HepG2 (cell line): Measurements from ENCODE around the gene ADAM15. TPM values are rescaled to one million over a fixed set of nuclear protein-coding genes. Genes with fewer than 3 reads are reported as not detected.

Experiments used
- ATRX ChIP-seq: sonication (generic); formaldehyde crosslinking; IDR thresholded peaks from 2 replicates; pipeline ENCODE4 v1.4.0; 2020; ENCODE audit warnings: missing genetic modification reagents, borderline replicate concordance
- BCL3 ChIP-seq: sonication (generic); formaldehyde crosslinking; IDR thresholded peaks from 2 replicates; pipeline ENCODE4 v1.5.1; 2020; ENCODE audit warnings: mild to moderate bottlenecking, missing genetic modification reagents, moderate library complexity
- HMGXB3 ChIP-seq: sonication (generic); formaldehyde crosslinking; IDR thresholded peaks from 2 replicates; pipeline ENCODE4 v1.4.0; 2020; ENCODE audit warnings: missing genetic modification reagents, borderline replicate concordance
- HNRNPK ChIP-seq: fragments of 200-400 bp; formaldehyde crosslinking; IDR thresholded peaks from 2 replicates; pipeline ENCODE4 v1.6.1; 2018; ENCODE audit warnings: low read length, low read depth, moderate library complexity, mild to moderate bottlenecking; ENCODE audit not compliant: poor library complexity, severe bottlenecking
- IKZF1 ChIP-seq: fragments of 450-650 bp; IDR thresholded peaks from 2 replicates; pipeline ENCODE4 v1.7.1; 2016
- MAFG ChIP-seq: sonication (generic); formaldehyde crosslinking; IDR thresholded peaks from 2 replicates; pipeline ENCODE4 v1.5.1; 2020; ENCODE audit warnings: mild to moderate bottlenecking, missing genetic modification reagents
- MXD4 ChIP-seq: IDR thresholded peaks from 2 replicates; pipeline ENCODE4 v1.6.1; 2016; ENCODE audit warnings: mild to moderate bottlenecking, missing biosample characterization, missing genetic modification reagents
- NFYC ChIP-seq: IDR thresholded peaks from 2 replicates; pipeline ENCODE4 v1.6.1; 2016; ENCODE audit warnings: missing genetic modification reagents, missing compliant biosample characterization
- SOX5 ChIP-seq: IDR thresholded peaks from 2 replicates; pipeline ENCODE4 v1.6.1; 2016; ENCODE audit warnings: borderline replicate concordance
- SPEN ChIP-seq: sonication (generic); formaldehyde crosslinking; IDR thresholded peaks from 2 replicates; pipeline ENCODE4 v1.5.1; 2020; ENCODE audit warnings: low read depth, mild to moderate bottlenecking, missing genetic modification reagents
- SRY ChIP-seq: sonication (generic); formaldehyde crosslinking; IDR thresholded peaks from 2 replicates; pipeline ENCODE4 v1.8.0; 2022; ENCODE audit warnings: mild to moderate bottlenecking, missing genetic modification reagents
- ZBTB43 ChIP-seq: sonication (generic); formaldehyde crosslinking; conservative IDR thresholded peaks from 2 replicates; pipeline ENCODE4 v1.4.0; 2020; ENCODE audit warnings: missing genetic modification reagents
- ZFP36 ChIP-seq: fragments of 150-350 bp; IDR thresholded peaks from 2 replicates; pipeline ENCODE4 v1.6.1; 2018; ENCODE audit warnings: borderline replicate concordance, low read length, low read depth; ENCODE audit not compliant: partially characterized antibody
- ZHX2 ChIP-seq, 2 experiments: sonication (generic) in 1 of 2; formaldehyde crosslinking in 1 of 2; IDR thresholded peaks; 2 replicates each; pipeline versions ENCODE4 v1.6.1 to v1.9.0; 2014 to 2022; ENCODE audit warnings: antibody characterized with exemption in 1 of 2, borderline replicate concordance in 1 of 2, inconsistent platforms in 1 of 2, low read depth in 1 of 2, missing genetic modification reagents in 1 of 2
- ZNF160 ChIP-seq: sonication (generic); formaldehyde crosslinking; IDR thresholded peaks from 2 replicates; pipeline ENCODE4 v1.8.0; 2022; ENCODE audit warnings: mild to moderate bottlenecking, inconsistent platforms, missing genetic modification reagents
- ZNF709 ChIP-seq: sonication (generic); formaldehyde crosslinking; IDR thresholded peaks from 2 replicates; pipeline ENCODE4 v1.5.0; 2020; ENCODE audit warnings: mild to moderate bottlenecking, missing genetic modification reagents
- polyA plus RNA-seq, 8 experiments: library from polyadenylated mRNA; depleted of rRNA in 3 of 8; stranded (reverse) in 7 of 8; unstranded in 1 of 8; fragments of >200 nt; fragmentation: Illumina TruSeq in 4 of 8; extraction: Trizol in 4 of 8; gene quantifications; 2 replicates each; pipeline versions ENCODE4 v1.2.1 to v1.2.3, GENCODE V29; 2011 to 2016; ENCODE audit warnings: low read depth in 4 of 8, missing spikeins in 1 of 8, mixed read lengths in 1 of 8; ENCODE audit not compliant: insufficient read depth in 1 of 8
- total RNA-seq, 5 experiments: library from RNA; depleted of rRNA; stranded (reverse); fragments of >200 nt; fragmentation: Illumina TruSeq; extraction: Trizol; gene quantifications; 2 replicates each; pipeline ENCODE4 v1.2.3, GENCODE V29; 2016; ENCODE audit warnings: low read depth in 1 of 5

Gene ADAM15
- total and polyA plus RNA-seq, 2 of the 13 experiments (the other 11 are each of a cell fraction or from before 2014, with no cell fraction given) = 17.9 to 25.6 TPM

- TF ChIP-seq SPEN (CRISPR knock-in tag) (peak; percentile 53; the same call in 1 of the 2 replicates), ZNF160 (CRISPR knock-in tag) (no peak), NFYC (CRISPR knock-in tag) (peak; percentile 69), ZHX2 (IDR thresholded peaks at IDR 0.05; ENCODE audit: low read depth) (0 out of 2 replicates have a peak, but pooled peaks have one; percentile 44), ZHX2 (CRISPR knock-in tag; IDR thresholded peaks at IDR 0.05; ENCODE audit: borderline replicate concordance) (no peak), SOX5 (CRISPR knock-in tag) (0 out of 2 replicates have a peak, but pooled peaks have one; percentile 11), HNRNPK (peak; percentile 49), ATRX (CRISPR knock-in tag) (no peak), BCL3 (peak; percentile 55; the same call in 1 of the 2 replicates), ZBTB43 (no peak), MXD4 (CRISPR knock-in tag) (no peak), HMGXB3 (CRISPR knock-in tag) (no peak), IKZF1 (no peak), MAFG (no peak), ZFP36 (no peak), ZNF709 (CRISPR knock-in tag) (0 out of 2 replicates have a peak, but pooled peaks have one; percentile 40), SRY (CRISPR knock-in tag) (peak; percentile 49; the same call in 1 of the 2 replicates)
Observed at GRCh38 chr1:155063550-155064110, 12.5 kb downstream of the ADAM15 start, which contains the start of gene EFNA4 (continued).
